Measurements from ENCODE around the gene PRKG1. TPM values are rescaled to one million over a fixed set of nuclear protein-coding genes. Genes with fewer than 3 reads are reported as not detected.

PRKG1 gene
- total RNA-seq, 4 donors from 2014 or later = 24.0 to 89.1 (median 45.7) TPM

DNA sequence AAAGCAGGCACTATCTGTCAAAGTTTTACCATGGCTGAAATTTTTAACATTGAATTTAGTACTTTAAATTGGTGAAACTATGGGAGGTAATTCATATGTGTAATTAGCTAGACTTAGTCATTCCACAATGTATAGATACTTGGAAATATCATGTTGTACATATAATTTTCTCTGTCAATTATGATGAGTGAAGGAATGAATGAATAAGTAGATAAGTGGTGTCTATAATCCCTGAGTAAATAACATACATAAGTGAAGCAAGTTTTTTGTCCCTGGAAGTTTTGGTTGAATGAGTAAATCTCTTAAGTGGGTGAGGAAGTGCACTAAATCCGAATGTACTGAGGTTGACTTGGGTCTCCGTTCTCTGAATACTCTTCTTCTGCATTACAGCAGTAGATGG lies 424.1 kb downstream of the PRKG1 start:
- H3K4me3 ChIP-seq = no peak overlapping the region
- no peak for DNase-seq
- H3K4me1 ChIP-seq = no peaks in the 10 kb centered on the region
- H3K27ac ChIP-seq = no peak overlapping the region
- no peaks in the 10 kb centered on the region for H3K9me3 ChIP-seq
- no peaks in the 10 kb centered on the region for H3K36me3 ChIP-seq
- no peaks in the 10 kb centered on the region for H3K27me3 ChIP-seq
- TF ChIP-seq, protein P1, sequence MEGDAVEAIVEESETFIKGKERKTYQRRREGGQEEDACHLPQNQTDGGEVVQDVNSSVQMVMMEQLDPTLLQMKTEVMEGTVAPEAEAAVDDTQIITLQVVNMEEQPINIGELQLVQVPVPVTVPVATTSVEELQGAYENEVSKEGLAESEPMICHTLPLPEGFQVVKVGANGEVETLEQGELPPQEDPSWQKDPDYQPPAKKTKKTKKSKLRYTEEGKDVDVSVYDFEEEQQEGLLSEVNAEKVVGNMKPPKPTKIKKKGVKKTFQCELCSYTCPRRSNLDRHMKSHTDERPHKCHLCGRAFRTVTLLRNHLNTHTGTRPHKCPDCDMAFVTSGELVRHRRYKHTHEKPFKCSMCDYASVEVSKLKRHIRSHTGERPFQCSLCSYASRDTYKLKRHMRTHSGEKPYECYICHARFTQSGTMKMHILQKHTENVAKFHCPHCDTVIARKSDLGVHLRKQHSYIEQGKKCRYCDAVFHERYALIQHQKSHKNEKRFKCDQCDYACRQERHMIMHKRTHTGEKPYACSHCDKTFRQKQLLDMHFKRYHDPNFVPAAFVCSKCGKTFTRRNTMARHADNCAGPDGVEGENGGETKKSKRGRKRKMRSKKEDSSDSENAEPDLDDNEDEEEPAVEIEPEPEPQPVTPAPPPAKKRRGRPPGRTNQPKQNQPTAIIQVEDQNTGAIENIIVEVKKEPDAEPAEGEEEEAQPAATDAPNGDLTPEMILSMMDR (IDR thresholded peaks at IDR 0.05) = no peak
- no peak for TF ChIP-seq POLR2A (IDR thresholded peaks at IDR 0.05)

DNA sequence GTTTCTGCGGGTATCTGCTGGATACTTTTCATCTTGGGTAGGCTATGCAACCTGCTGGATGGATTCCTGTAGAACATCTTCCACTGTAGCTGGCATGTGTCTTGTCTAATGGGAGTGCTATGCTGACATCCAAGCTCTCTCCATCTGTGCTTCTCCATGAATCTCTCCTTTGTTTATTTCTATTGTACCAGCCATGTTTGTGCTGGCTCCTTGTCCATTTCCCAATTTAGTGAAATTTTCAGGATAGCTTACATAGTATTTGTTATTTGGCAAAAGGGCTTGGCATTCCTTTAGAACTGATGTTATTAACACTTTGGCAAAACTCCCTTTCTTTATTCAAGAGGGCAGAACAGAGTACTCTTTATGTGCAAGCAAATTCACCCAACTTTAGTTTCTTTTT lies 427.1 kb downstream of the PRKG1 start:
- Histone ChIP-seq H3K27ac (no peak overlapping the region), H3K4me3 (no peak overlapping the region), H3K4me1 (no peaks in the 10 kb centered on the region), H3K27me3 (no peaks in the 10 kb centered on the region), H3K36me3 (no peaks in the 10 kb centered on the region), H3K9me3 (no peaks in the 10 kb centered on the region)
- no peak for TF ChIP-seq POLR2A (IDR thresholded peaks at IDR 0.05)
- TF ChIP-seq, protein P1 (IDR thresholded peaks at IDR 0.05) = no peak
- no peak for DNase-seq

DNA sequence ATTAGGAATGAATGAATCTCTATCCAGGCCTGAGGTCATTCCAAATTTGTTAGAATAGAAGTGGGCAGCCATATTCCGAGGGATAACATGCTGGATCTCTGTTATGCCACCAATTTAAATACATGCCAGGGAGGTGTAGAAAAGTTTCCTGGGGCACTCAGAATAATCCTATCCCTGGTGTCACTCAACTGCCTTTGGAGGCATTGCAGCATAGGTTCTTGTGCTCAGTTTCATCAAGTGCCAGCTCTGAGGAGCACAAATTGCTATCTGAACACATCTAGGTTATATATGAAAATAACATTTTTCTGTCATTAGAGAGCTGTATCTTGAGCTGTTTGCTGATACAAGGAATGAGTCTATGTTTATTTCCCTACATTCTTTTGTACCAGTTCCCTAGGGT lies 427.8 kb downstream of the PRKG1 start:
- H3K36me3 ChIP-seq = no peaks in the 10 kb centered on the region
- H3K9me3 ChIP-seq = no peaks in the 10 kb centered on the region
- DNase-seq = no peak
- H3K4me3 ChIP-seq = no peak overlapping the region
- TF ChIP-seq POLR2A (IDR thresholded peaks at IDR 0.05) = no peak
- TF ChIP-seq, protein P1 (IDR thresholded peaks at IDR 0.05) = no peak
- no peaks in the 10 kb centered on the region for H3K4me1 ChIP-seq
- H3K27ac ChIP-seq = no peak overlapping the region
- no peaks in the 10 kb centered on the region for H3K27me3 ChIP-seq

DNA sequence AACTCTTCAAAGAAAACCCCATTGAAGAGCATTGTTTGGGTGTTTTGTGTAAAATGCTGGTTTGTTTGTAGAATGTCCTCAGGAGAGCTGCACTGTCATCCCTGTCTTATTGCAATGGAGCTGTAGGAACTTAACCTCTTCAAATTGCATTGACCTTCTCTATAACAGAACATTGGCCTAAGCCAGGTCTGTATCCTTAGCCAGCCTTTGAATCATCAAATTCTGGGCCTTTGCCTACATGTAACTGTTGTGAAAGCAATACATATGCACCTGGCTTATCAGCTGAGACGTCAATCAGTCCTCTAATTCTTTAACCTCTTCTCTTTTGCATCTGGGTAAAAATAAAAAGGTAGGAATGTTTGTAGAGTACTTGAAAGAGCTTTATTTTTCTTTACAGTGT lies 429.1 kb downstream of the PRKG1 start:
- Histone ChIP-seq H3K36me3 (no peaks in the 10 kb centered on the region), H3K4me1 (no peaks in the 10 kb centered on the region), H3K4me3 (no peak overlapping the region), H3K27me3 (no peaks in the 10 kb centered on the region), H3K9me3 (no peaks in the 10 kb centered on the region), H3K27ac (no peak overlapping the region)
- TF ChIP-seq POLR2A (IDR thresholded peaks at IDR 0.05) = no peak
- TF ChIP-seq, protein P1 (IDR thresholded peaks at IDR 0.05) = no peak
- no peak for DNase-seq

DNA sequence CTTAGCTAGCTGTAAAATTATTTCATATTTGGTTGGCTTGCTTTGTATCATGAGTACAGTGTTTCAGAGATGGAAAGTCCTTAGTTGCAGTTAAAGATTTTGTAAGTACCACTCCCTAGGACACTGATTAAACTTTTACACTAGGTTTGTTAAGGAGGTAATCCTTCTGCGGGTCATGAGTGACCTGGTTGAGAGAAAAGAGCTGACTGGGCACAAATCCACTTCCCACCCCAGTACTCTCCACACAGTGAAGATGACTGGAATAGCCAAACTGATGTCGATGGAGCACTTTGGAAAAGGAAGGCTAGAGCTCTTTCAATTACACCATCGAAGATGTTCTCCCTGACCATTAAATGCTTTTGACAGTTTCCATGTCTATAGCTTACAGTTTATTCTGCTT lies 433.2 kb downstream of the PRKG1 start:
- Histone ChIP-seq H3K27ac (no peak overlapping the region), H3K4me1 (no peaks in the 10 kb centered on the region), H3K4me3 (no peak overlapping the region), H3K27me3 (no peaks in the 10 kb centered on the region), H3K36me3 (no peaks in the 10 kb centered on the region), H3K9me3 (no peaks in the 10 kb centered on the region)
- TF ChIP-seq, protein P1 (IDR thresholded peaks at IDR 0.05) = no peak
- no peak for TF ChIP-seq POLR2A (IDR thresholded peaks at IDR 0.05)
- DNase-seq = no peak

DNA sequence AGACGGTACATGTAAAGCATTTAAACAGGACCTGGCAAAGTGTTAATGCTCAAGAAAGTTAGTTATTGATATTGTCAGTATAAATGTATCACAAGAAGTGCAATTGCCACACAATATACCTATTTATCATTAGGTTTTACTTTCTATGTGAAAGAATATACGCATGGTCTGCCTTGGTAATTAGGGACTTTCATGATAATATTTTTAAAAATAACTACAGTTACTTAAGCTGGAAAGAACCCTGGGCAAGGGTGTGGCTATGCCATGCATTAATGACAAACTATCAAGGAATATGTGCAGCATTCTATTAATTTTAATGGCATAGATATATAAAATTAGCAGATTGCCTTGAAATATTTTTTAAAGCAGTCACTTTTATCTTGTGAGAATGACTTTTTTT lies 433.9 kb downstream of the PRKG1 start:
- no peak overlapping the region for H3K27ac ChIP-seq
- no peak overlapping the region for H3K4me3 ChIP-seq
- H3K9me3 ChIP-seq = no peaks in the 10 kb centered on the region
- H3K36me3 ChIP-seq = no peaks in the 10 kb centered on the region
- no peaks in the 10 kb centered on the region for H3K27me3 ChIP-seq
- H3K4me1 ChIP-seq = no peaks in the 10 kb centered on the region
- no peak for TF ChIP-seq POLR2A (IDR thresholded peaks at IDR 0.05)
- TF ChIP-seq, protein P1 (IDR thresholded peaks at IDR 0.05) = no peak
- DNase-seq = no peak

All from Peyer's patch (tissue), 4 donors.